HFF-Myc (cell line): Measurements from ENCODE around the gene ZNF200.
A peak's percentile ranks its signal among the peaks of the same experiment; 100 is the strongest.
"Not testable (repeated sequence)": the region's sequence is repeated elsewhere in the genome, so short reads cannot be mapped to it uniquely, and the experiment has no call there.

ENCODE experiments used
- DNase-seq: peaks from one replicate; pipeline ENCODE4 v3.0.0-alpha.2; 2011; ENCODE audit warnings: low read depth; ENCODE audit errors: extremely low read depth
- H3K4me3 ChIP-seq: replicated peaks from 2 replicates; pipeline ENCODE4 v1.5.1; 2011; ENCODE audit warnings: low read depth, mild to moderate bottlenecking, control low read depth, low read length
- CTCF ChIP-seq: IDR thresholded peaks from 2 replicates; pipeline ENCODE4 v1.5.1; 2012; ENCODE audit warnings: mild to moderate bottlenecking, low read depth, low read length, control low read depth; ENCODE audit errors: missing control alignments

The ZNF200 gene

GRCh38 chr16:3276679-3277078 is 41.7 kb upstream of the ZNF200 start:
- no peak for TF ChIP-seq CTCF
- H3K4me3 ChIP-seq = no peak overlapping the region
- DNase-seq = no peak

GRCh38 chr16:3274947-3275346 is 40.0 kb upstream of the ZNF200 start:
- no peak for DNase-seq
- TF ChIP-seq CTCF = no peak
- no peak overlapping the region for H3K4me3 ChIP-seq

- no peak for TF ChIP-seq CTCF
- H3K4me3 ChIP-seq = no peak overlapping the region
- no peak for DNase-seq
These were observed 39.5 kb upstream of the ZNF200 start for GRCh38 chr16:3274490-3274889.

- not testable (repeated sequence) for H3K4me3 ChIP-seq, DNase-seq
These were observed 36.3 kb upstream of the ZNF200 start for GRCh38 chr16:3271281-3271680.

- not testable (repeated sequence) for DNase-seq, H3K4me3 ChIP-seq
These were observed 35.8 kb upstream of the ZNF200 start for GRCh38 chr16:3270718-3271117.

GRCh38 chr16:3268294-3268693 is 33.3 kb upstream of the ZNF200 start:
- no peak overlapping the region for H3K4me3 ChIP-seq
- DNase-seq = no peak
- TF ChIP-seq CTCF = no peak

- peak; percentile 73 for TF ChIP-seq CTCF
These were observed 32.0 kb upstream of the ZNF200 start for GRCh38 chr16:3266873-3267537.

More at GRCh38 chr16:3266873-3267537, 32.0 kb upstream of the ZNF200 start:
- DNase-seq = peak; percentile 64
- no peak overlapping the region for H3K4me3 ChIP-seq
